HCT116 (cell line): ENCODE measurements around the gene TLK1. TPM values are rescaled to one million over a fixed set of nuclear protein-coding genes. Genes with fewer than 3 reads are reported as not detected.
"Not testable (repeated sequence)": the region's sequence is repeated elsewhere in the genome, so short reads cannot be mapped to it uniquely, and the experiment has no call there.

ENCODE experiments used
- ATAC-seq: fragments of 200-7000 bp; cut with Tn5 transposase; 2 replicates; pipeline ENCODE4 v1.9.1; 2020; ENCODE audit warnings: mild to moderate bottlenecking, moderate library complexity
- BruUV-seq: library from RNA; stranded (reverse); fragments of 400-500 nt; replicated peaks from 2 replicates; lab custom pipeline; 2021; lab: Mats Ljungman, UMichigan
- CTCF ChIA-PET: fragments of 300-600 bp; sonication (Branson Sonifier 250); formaldehyde crosslinking; loops from one replicate; lab custom pipeline; 2021; ENCODE audit warnings: antibody characterized with exemption; lab: Charles Lee
- POLR2A ChIA-PET: fragments of 300-600, 350-600 bp; sonication (Branson Sonifier 250); formaldehyde crosslinking; loops from one replicate; lab custom pipeline; 2021; ENCODE audit warnings: antibody characterized with exemption; lab: Charles Lee
- RAD21 ChIA-PET, 2 experiments: fragments of 300-600 bp; sonication (Branson Sonifier 250); formaldehyde crosslinking; loops; one replicate each; lab custom pipeline; 2023; ENCODE audit warnings: low total read pairs in 2 of 2; ENCODE audit not compliant: uncharacterized antibody in 2 of 2, unreplicated experiment in 2 of 2, low non-redundant PET in 1 of 2; lab: Charles Lee
- DNase-seq: peaks from one replicate; pipeline ENCODE4 v3.0.0-alpha.2; 2010; ENCODE audit warnings: low read depth, low spot score
- H2AFZ ChIP-seq: fragments of 200-600 bp; shearing (Covaris generic), sonication (generic); 2 replicates; pipeline ENCODE4 v1.6.1; 2017; ENCODE audit warnings: low read depth, mixed run types, mixed read lengths, antibody characterized with exemption, low read length; ENCODE audit not compliant: poor library complexity, severe bottlenecking
- H3K27ac ChIP-seq: 2 replicates; pipeline ENCODE4 v1.5.1; 2012; ENCODE audit warnings: low read depth, low read length
- H3K27me3 ChIP-seq: fragments of 200-600 bp; sonication (generic); 2 replicates; pipeline ENCODE4 v1.6.1; 2016; ENCODE audit warnings: mixed run types, low read length, mixed read lengths; ENCODE audit not compliant: insufficient read depth
- H3K36me3 ChIP-seq, 2 experiments: fragments of 200-500 bp in 1 of 2; fragments of 200-600 bp in 1 of 2; sonication (Bioruptor generic) in 1 of 2; sonication (generic) in 1 of 2; 2 replicates each; pipeline versions ENCODE4 v1.5.1 to v1.6.1; 2014 to 2016; ENCODE audit warnings: low read length in 2 of 2, inconsistent platforms in 1 of 2, mixed read lengths in 1 of 2, mixed run types in 1 of 2; ENCODE audit not compliant: insufficient read depth in 2 of 2, control insufficient read depth in 1 of 2
- H3K4me1 ChIP-seq, 2 experiments: fragments of 200-600 bp in 1 of 2; sonication (generic) in 1 of 2; 2 replicates each; pipeline versions ENCODE4 v1.5.1 to v1.6.1; 2012 to 2017; ENCODE audit warnings: low read length in 2 of 2, inconsistent platforms in 1 of 2, mild to moderate bottlenecking in 1 of 2, mixed read lengths in 1 of 2, mixed run types in 1 of 2, moderate library complexity in 1 of 2; ENCODE audit not compliant: insufficient read depth in 2 of 2, control insufficient read depth in 1 of 2
- H3K4me2 ChIP-seq: fragments of 200-600 bp; sonication (generic); 2 replicates; pipeline ENCODE4 v1.6.1; 2017; ENCODE audit warnings: mixed run types, low read length, mixed read lengths
- H3K4me3 ChIP-seq, 2 experiments: fragments of 200-600 bp in 1 of 2; sonication (generic) in 1 of 2; replicated peaks in 1 of 2; 2 replicates each; pipeline ENCODE4 v1.5.1; 2011 to 2016; ENCODE audit warnings: low read length in 2 of 2, control low read depth in 1 of 2, low read depth in 1 of 2, mild to moderate bottlenecking in 1 of 2, mixed read lengths in 1 of 2, mixed run types in 1 of 2
- H3K79me2 ChIP-seq: fragments of 200-600 bp; sonication (generic); 2 replicates; pipeline ENCODE4 v1.6.1; 2017; ENCODE audit warnings: mild to moderate bottlenecking, mixed run types, low read length, moderate library complexity, mixed read lengths; ENCODE audit not compliant: insufficient read depth
- H3K9ac ChIP-seq: fragments of 200-600 bp; sonication (generic); 2 replicates; pipeline ENCODE4 v1.6.1; 2016; ENCODE audit warnings: low read length, mixed read lengths
- H3K9me2 ChIP-seq: fragments of 200-600 bp; sonication (generic), shearing (Covaris generic); 2 replicates; pipeline ENCODE4 v1.6.1; 2017; ENCODE audit warnings: mixed run types, mild to moderate bottlenecking, moderate library complexity; ENCODE audit not compliant: insufficient read depth
- H3K9me3 ChIP-seq, 2 experiments: fragments of 200-500 bp in 1 of 2; fragments of 200-600 bp in 1 of 2; sonication (Bioruptor generic) in 1 of 2; sonication (generic) in 1 of 2; 2 replicates each; pipeline ENCODE4 v1.6.1; 2014 to 2017; ENCODE audit warnings: low read length in 2 of 2, mixed read lengths in 2 of 2, inconsistent platforms in 1 of 2, low read depth in 1 of 2, mild to moderate bottlenecking in 1 of 2, mixed run types in 1 of 2, moderate library complexity in 1 of 2; ENCODE audit not compliant: control insufficient read depth in 1 of 2, insufficient read depth in 1 of 2
- H4K20me1 ChIP-seq: fragments of 200-600 bp; sonication (generic), shearing (Covaris generic); 2 replicates; pipeline ENCODE4 v1.6.1; 2017; ENCODE audit warnings: mixed run types, mild to moderate bottlenecking, moderate library complexity; ENCODE audit not compliant: insufficient read depth
- ATF3 ChIP-seq: IDR thresholded peaks from 2 replicates; pipeline ENCODE4 v1.6.1; 2012
- CBX3 ChIP-seq: IDR thresholded peaks from 2 replicates; pipeline ENCODE4 v1.6.1; 2012; ENCODE audit warnings: low read depth
- CEBPB ChIP-seq: IDR thresholded peaks from 2 replicates; pipeline ENCODE4 v1.6.1; 2012; ENCODE audit warnings: low read depth
- CTCF ChIP-seq, 3 experiments: fragments of 200-600 bp in 1 of 3; sonication (generic) in 1 of 3; IDR thresholded peaks in 2 of 3; conservative IDR thresholded peaks in 1 of 3; 2 replicates each; pipeline ENCODE4 v1.5.1; 2012 to 2017; ENCODE audit warnings: low read depth in 2 of 3, low read length in 2 of 3, antibody characterized with exemption in 1 of 3, borderline replicate concordance in 1 of 3, control low read depth in 1 of 3, mild to moderate bottlenecking in 1 of 3, mixed read lengths in 1 of 3, mixed run types in 1 of 3, moderate library complexity in 1 of 3; ENCODE audit not compliant: insufficient read depth in 1 of 3
- FOSL1 ChIP-seq: IDR thresholded peaks from 2 replicates; pipeline ENCODE4 v1.6.1; 2012; ENCODE audit warnings: low read depth
- JUND ChIP-seq: IDR thresholded peaks from 2 replicates; pipeline ENCODE4 v1.6.1; 2012
- RAD21 ChIP-seq: IDR thresholded peaks from 2 replicates; pipeline ENCODE4 v1.6.1; 2012; ENCODE audit warnings: low read depth, mild to moderate bottlenecking
- SP1 ChIP-seq: IDR thresholded peaks from 2 replicates; pipeline ENCODE4 v1.6.1; 2012; ENCODE audit warnings: low read depth
- SRF ChIP-seq: IDR thresholded peaks from 2 replicates; pipeline ENCODE4 v1.6.1; 2012; ENCODE audit warnings: low read depth
- TCF7L2 ChIP-seq: IDR thresholded peaks from 2 replicates; pipeline ENCODE4 v1.7.0; 2011; ENCODE audit warnings: borderline replicate concordance, inconsistent platforms; ENCODE audit not compliant: insufficient read depth, insufficient read length; ENCODE audit errors: extremely low read depth
- ZBTB33 ChIP-seq: IDR thresholded peaks from 2 replicates; pipeline ENCODE4 v1.6.1; 2011; ENCODE audit warnings: mild to moderate bottlenecking, low read length, moderate library complexity; ENCODE audit not compliant: insufficient replicate concordance; ENCODE audit errors: extremely low read depth
- ZFX ChIP-seq: fragments of 450-650 bp; IDR thresholded peaks from 2 replicates; pipeline ENCODE4 v1.6.1; 2017
- ZNF274 ChIP-seq: fragments of 200-500 bp; sonication (Bioruptor generic); IDR thresholded peaks from 2 replicates; pipeline ENCODE4 v1.6.1; 2014; ENCODE audit warnings: mild to moderate bottlenecking, low read depth, low read length, inconsistent platforms
- intact Hi-C: fragments of 100-400 bp; cut with micrococcal nuclease; formaldehyde crosslinking; loops from 2 replicates; pipeline ENCODE4 v1.10.0; 2022
- total RNA-seq: library from RNA; stranded (reverse); gene quantifications from one replicate; pipeline ENCODE4 v1.2.1, GENCODE V29; 2021; ENCODE audit not compliant: unreplicated experiment

Gene TLK1
- total RNA-seq, 1 experiment from 2014 or later: 57.7 TPM

- ATAC-seq, BruUV-seq: not testable (repeated sequence)
- CTCF ChIA-PET: interaction anchor here (1.0 kb wide), 1 partner anchor 324 kb away, joined by 3 read pairs; no protein-coding TSS in a partner anchor
Observed at GRCh38 chr2:171091517-171091916, 69.2 kb downstream of the TLK1 start.

GRCh38 chr2:171089489-171089888 is 71.2 kb downstream of the TLK1 start:
- H3K9ac ChIP-seq: no peak overlapping the region
- RAD21 ChIA-PET: no interaction called here
- H2AFZ ChIP-seq: no peak overlapping the region
- TF ChIP-seq ZBTB33 (no peak), CTCF (IDR thresholded peaks at IDR 0.05 in 2 of 3, conservative IDR thresholded peaks at IDR 0.05 in 1 of 3; ENCODE audit: borderline replicate concordance in 1 of 3, insufficient read depth in 1 of 3, low read depth in 2 of 3, low read length in 2 of 3) (no peak), CEBPB (no peak), RAD21 (no peak), FOSL1 (no peak), ZNF274 (no peak), JUND (no peak), TCF7L2 (no peak), SP1 (no peak), ZFX (no peak), CBX3 (no peak), SRF (no peak), ATF3 (no peak)
- TF ChIP-seq, all 23 proteins: peak for 0
- DNase-seq: no peak
- Histone ChIP-seq H4K20me1 (peaks cover 20% of the 10 kb centered on the region), H3K4me2 (no peak overlapping the region), H3K4me1 (no peaks in the 10 kb centered on the region; a peak in 1 of 4 replicates), H3K4me3 (no peak overlapping the region), H3K27ac (no peak overlapping the region), H3K9me3 (no peaks in the 10 kb centered on the region), H3K36me3 (no peaks in the 10 kb centered on the region), H3K27me3 (no peaks in the 10 kb centered on the region), H3K79me2 (peaks cover 81% of the 10 kb centered on the region), H3K9me2 (no peaks in the 10 kb centered on the region)
- ATAC-seq: no peak
- POLR2A ChIA-PET: no interaction called here
- no TSS peak for BruUV-seq
- CTCF ChIA-PET: no interaction called here
- intact Hi-C loops: no loop called here

More at GRCh38 chr2:171091517-171091916, 69.2 kb downstream of the TLK1 start:
- H3K9ac ChIP-seq, H2AFZ ChIP-seq, H3K27ac ChIP-seq, intact Hi-C loops, H3K4me2 ChIP-seq, H3K4me1 ChIP-seq, DNase-seq, H3K9me2 ChIP-seq, H3K4me3 ChIP-seq, H3K36me3 ChIP-seq, H3K27me3 ChIP-seq, POLR2A ChIA-PET, H3K9me3 ChIP-seq, RAD21 ChIA-PET: not testable (repeated sequence)
- H3K79me2 ChIP-seq: peaks cover 80% of the 10 kb centered on the region
- H4K20me1 ChIP-seq: peaks cover 19% of the 10 kb centered on the region
